Measurements from ENCODE around the gene GNAQ. TPM values are rescaled to one million over a fixed set of nuclear protein-coding genes. Genes with fewer than 3 reads are reported as not detected.
"Not testable (repeated sequence)": the region's sequence is repeated elsewhere in the genome, so short reads cannot be mapped to it uniquely, and the experiment has no call there.

Gene GNAQ
- total RNA-seq, 3 donors from 2014 or later (not counting 1 experiment from before 2014, with no cell fraction given): 17.8 to 51.6 (median 24.5) TPM

DNA sequence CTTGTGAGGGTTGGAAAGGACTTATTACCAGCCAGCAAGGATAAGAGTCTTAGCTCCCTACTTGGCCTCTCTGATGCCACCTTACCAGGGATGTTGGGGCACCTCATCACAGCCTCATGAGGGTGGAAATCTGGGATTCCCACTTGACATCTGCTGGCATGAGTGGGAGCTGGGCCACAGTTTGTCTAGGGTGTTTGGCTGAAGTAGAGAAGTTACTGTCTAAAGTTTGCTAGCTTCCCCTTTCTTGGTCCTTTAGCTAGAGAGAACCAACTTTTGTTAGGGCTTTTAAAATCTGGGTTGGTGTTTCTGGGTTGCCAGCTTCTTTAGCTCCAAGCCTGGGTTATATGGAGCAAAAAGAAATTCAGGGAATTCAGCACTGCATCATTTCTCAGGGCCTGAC, 326.0 kb downstream of the GNAQ start:
- no peak overlapping the region for H3K27ac ChIP-seq (ENCODE audit: low read length)
- no peaks in the 10 kb centered on the region for H3K27me3 ChIP-seq (ENCODE audit: control insufficient read depth, insufficient read depth, low read length)
- TF ChIP-seq, protein P1, sequence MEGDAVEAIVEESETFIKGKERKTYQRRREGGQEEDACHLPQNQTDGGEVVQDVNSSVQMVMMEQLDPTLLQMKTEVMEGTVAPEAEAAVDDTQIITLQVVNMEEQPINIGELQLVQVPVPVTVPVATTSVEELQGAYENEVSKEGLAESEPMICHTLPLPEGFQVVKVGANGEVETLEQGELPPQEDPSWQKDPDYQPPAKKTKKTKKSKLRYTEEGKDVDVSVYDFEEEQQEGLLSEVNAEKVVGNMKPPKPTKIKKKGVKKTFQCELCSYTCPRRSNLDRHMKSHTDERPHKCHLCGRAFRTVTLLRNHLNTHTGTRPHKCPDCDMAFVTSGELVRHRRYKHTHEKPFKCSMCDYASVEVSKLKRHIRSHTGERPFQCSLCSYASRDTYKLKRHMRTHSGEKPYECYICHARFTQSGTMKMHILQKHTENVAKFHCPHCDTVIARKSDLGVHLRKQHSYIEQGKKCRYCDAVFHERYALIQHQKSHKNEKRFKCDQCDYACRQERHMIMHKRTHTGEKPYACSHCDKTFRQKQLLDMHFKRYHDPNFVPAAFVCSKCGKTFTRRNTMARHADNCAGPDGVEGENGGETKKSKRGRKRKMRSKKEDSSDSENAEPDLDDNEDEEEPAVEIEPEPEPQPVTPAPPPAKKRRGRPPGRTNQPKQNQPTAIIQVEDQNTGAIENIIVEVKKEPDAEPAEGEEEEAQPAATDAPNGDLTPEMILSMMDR (IDR thresholded peaks at IDR 0.05): no peak

GRCh38 chr9:77702521-77703390, 328.9 kb downstream of the GNAQ start:
- H3K27me3 Mint-ChIP-seq (ENCODE audit: low read depth in 2 of 2); H3K9me3 Mint-ChIP-seq; H3K27ac Mint-ChIP-seq; H3K4me1 ChIP-seq (ENCODE audit: control insufficient read depth, insufficient read depth, low read length); H3K36me3 ChIP-seq (ENCODE audit: control insufficient read depth, insufficient read depth, low read length); DNase-seq; H3K27me3 ChIP-seq (ENCODE audit: control insufficient read depth, insufficient read depth, low read length); H3K27ac ChIP-seq (ENCODE audit: low read length); H3K4me3 ChIP-seq (ENCODE audit: low read length); H3K9me3 ChIP-seq (ENCODE audit: control insufficient read depth, insufficient read depth, low read length); H3K4me3 Mint-ChIP-seq; ATAC-seq; H3K36me3 Mint-ChIP-seq; H3K4me1 Mint-ChIP-seq; intact Hi-C loops (cut with micrococcal nuclease): not testable (repeated sequence)
- WGBS (ENCODE audit: insufficient coverage): 92% methylated on average over 46 of the region's 52 CpGs

More for the DNA sequence above, 326.0 kb downstream of the GNAQ start:
- Histone ChIP-seq H3K36me3 (ENCODE audit: control insufficient read depth, insufficient read depth, low read length) (no peaks in the 10 kb centered on the region), H3K4me3 (ENCODE audit: low read length) (no peak overlapping the region), H3K4me1 (ENCODE audit: control insufficient read depth, insufficient read depth, low read length) (no peaks in the 10 kb centered on the region), H3K9me3 (ENCODE audit: control insufficient read depth, insufficient read depth, low read length) (no peaks in the 10 kb centered on the region)
- H3K36me3 Mint-ChIP-seq: no peaks in the 10 kb centered on the region
- H3K4me3 Mint-ChIP-seq: no peak overlapping the region
- DNase-seq: no peak
- intact Hi-C loops (cut with micrococcal nuclease): no loop called here
- H3K4me1 Mint-ChIP-seq: no peaks in the 10 kb centered on the region
- H3K27ac Mint-ChIP-seq: no peak overlapping the region
- ATAC-seq: no peak
- H3K27me3 Mint-ChIP-seq (ENCODE audit: low read depth in 2 of 2): peaks cover 0 to 5% of the 10 kb centered on the region in 2 donors
- peaks cover 2 to 8% of the 10 kb centered on the region in 2 donors for H3K9me3 Mint-ChIP-seq

GRCh38 chr9:77697238-77697984, 334.2 kb downstream of the GNAQ start:
- intact Hi-C loops (cut with micrococcal nuclease): no loop called here
- Histone ChIP-seq H3K36me3 (ENCODE audit: control insufficient read depth, insufficient read depth, low read length) (no peaks in the 10 kb centered on the region), H3K27me3 (ENCODE audit: control insufficient read depth, insufficient read depth, low read length) (no peaks in the 10 kb centered on the region), H3K4me1 (ENCODE audit: control insufficient read depth, insufficient read depth, low read length) (no peaks in the 10 kb centered on the region), H3K27ac (ENCODE audit: low read length) (no peak overlapping the region), H3K9me3 (ENCODE audit: control insufficient read depth, insufficient read depth, low read length) (no peaks in the 10 kb centered on the region), H3K4me3 (ENCODE audit: low read length) (no peak overlapping the region)
- Mint-ChIP-seq H3K36me3 (no peaks in the 10 kb centered on the region), H3K9me3 (no peaks in the 10 kb centered on the region), H3K4me3 (no peak overlapping the region), H3K27me3 (ENCODE audit: low read depth in 2 of 2) (peaks cover 13 to 32% of the 10 kb centered on the region in 2 donors), H3K27ac (no peak overlapping the region), H3K4me1 (no peaks in the 10 kb centered on the region)
- TF ChIP-seq, protein P1 (IDR thresholded peaks at IDR 0.05): no peak
- 96% methylated on average over 1 of the region's 1 CpG for WGBS (ENCODE audit: insufficient coverage)
- DNase-seq: no peak
- no peak for ATAC-seq

- H3K9me3 Mint-ChIP-seq; H3K27me3 ChIP-seq (ENCODE audit: control insufficient read depth, insufficient read depth, low read length); H3K9me3 ChIP-seq (ENCODE audit: control insufficient read depth, insufficient read depth, low read length); ATAC-seq; H3K36me3 Mint-ChIP-seq; H3K4me3 ChIP-seq (ENCODE audit: low read length); DNase-seq; H3K4me1 Mint-ChIP-seq; H3K4me1 ChIP-seq (ENCODE audit: control insufficient read depth, insufficient read depth, low read length); H3K4me3 Mint-ChIP-seq; H3K27ac Mint-ChIP-seq; intact Hi-C loops (cut with micrococcal nuclease); H3K27ac ChIP-seq (ENCODE audit: low read length); H3K36me3 ChIP-seq (ENCODE audit: control insufficient read depth, insufficient read depth, low read length): not testable (repeated sequence)
- WGBS (ENCODE audit: insufficient coverage): 85% methylated on average over 3 of the region's 3 CpGs
- peaks cover 14 to 23% of the 10 kb centered on the region in 2 donors for H3K27me3 Mint-ChIP-seq (ENCODE audit: low read depth in 2 of 2)
These were observed 340.9 kb downstream of the GNAQ start for GRCh38 chr9:77690723-77691122.

DNA sequence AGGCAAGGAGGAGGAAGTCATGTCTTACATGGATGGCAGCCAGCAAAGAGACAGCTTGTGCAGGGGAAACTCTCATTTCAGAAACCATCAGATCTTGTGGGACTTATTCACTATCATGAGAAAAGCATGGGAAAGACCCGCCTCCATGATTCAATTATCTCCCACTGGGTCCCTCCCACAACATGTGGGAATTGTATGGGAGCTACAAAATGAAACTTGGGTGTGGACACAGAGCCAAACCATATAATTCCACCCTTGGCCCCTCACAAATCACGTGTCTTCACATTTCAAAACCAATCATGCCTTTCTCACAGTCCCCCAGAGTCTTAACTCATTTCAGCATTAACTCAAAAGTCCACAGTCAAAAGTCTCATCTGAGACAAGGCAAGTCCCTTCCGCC, 341.5 kb downstream of the GNAQ start:
- H3K27me3 ChIP-seq (ENCODE audit: control insufficient read depth, insufficient read depth, low read length); H3K9me3 Mint-ChIP-seq; DNase-seq; H3K36me3 Mint-ChIP-seq; H3K4me1 ChIP-seq (ENCODE audit: control insufficient read depth, insufficient read depth, low read length); H3K4me3 ChIP-seq (ENCODE audit: low read length); H3K4me3 Mint-ChIP-seq; H3K36me3 ChIP-seq (ENCODE audit: control insufficient read depth, insufficient read depth, low read length); ATAC-seq; intact Hi-C loops (cut with micrococcal nuclease); H3K27ac ChIP-seq (ENCODE audit: low read length); H3K9me3 ChIP-seq (ENCODE audit: control insufficient read depth, insufficient read depth, low read length); H3K27ac Mint-ChIP-seq; H3K4me1 Mint-ChIP-seq: not testable (repeated sequence)
- 95% methylated on average over 3 of the region's 3 CpGs for WGBS (ENCODE audit: insufficient coverage)
- peaks cover 14 to 18% of the 10 kb centered on the region in 2 donors for H3K27me3 Mint-ChIP-seq (ENCODE audit: low read depth in 2 of 2)

DNA sequence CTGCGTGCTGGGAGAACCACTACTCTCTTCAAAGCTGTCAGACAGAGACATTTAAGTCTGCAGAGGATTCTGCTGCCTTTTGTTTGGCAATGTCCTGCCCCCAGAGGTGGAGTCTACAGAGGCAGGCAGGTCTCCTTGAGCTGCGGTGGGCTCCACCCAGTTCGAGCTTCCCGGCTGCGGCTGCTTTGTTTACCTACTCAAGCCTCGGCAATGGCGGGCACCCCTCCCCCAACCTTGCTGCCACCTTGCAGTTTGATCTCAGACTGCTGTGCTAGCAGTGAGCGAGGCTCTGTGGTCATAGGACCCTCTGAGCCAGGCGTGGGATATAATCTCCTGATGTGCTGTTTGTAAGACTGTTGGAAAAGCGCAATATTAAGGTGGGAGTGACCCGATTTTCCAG, 343.9 kb downstream of the GNAQ start:
- H3K27ac Mint-ChIP-seq; ATAC-seq; DNase-seq; H3K27ac ChIP-seq (ENCODE audit: low read length); H3K4me3 ChIP-seq (ENCODE audit: low read length); H3K36me3 ChIP-seq (ENCODE audit: control insufficient read depth, insufficient read depth, low read length); H3K4me1 ChIP-seq (ENCODE audit: control insufficient read depth, insufficient read depth, low read length); intact Hi-C loops (cut with micrococcal nuclease); H3K27me3 ChIP-seq (ENCODE audit: control insufficient read depth, insufficient read depth, low read length); H3K4me3 Mint-ChIP-seq; H3K36me3 Mint-ChIP-seq; H3K9me3 Mint-ChIP-seq; H3K9me3 ChIP-seq (ENCODE audit: control insufficient read depth, insufficient read depth, low read length); H3K4me1 Mint-ChIP-seq: not testable (repeated sequence)
- 92% methylated on average over 11 of the region's 11 CpGs for WGBS (ENCODE audit: insufficient coverage)
- H3K27me3 Mint-ChIP-seq (ENCODE audit: low read depth in 2 of 2): peaks cover 5 to 10% of the 10 kb centered on the region in 2 donors

Data from natural killer cell (primary cell).